C4-2B (cell line): ENCODE data around the gene CERS2.

Source experiments
- H3K27ac ChIP-seq: fragments of 450-650 bp; 2 replicates; pipeline ENCODE4 v1.5.1; 2017
- ZFX ChIP-seq: fragments of 450-650 bp; IDR thresholded peaks from 2 replicates; pipeline ENCODE4 v1.6.1; 2017
- TF ChIP-seq, protein P1 (sequence below): fragments of 450-650 bp; conservative IDR thresholded peaks from 2 replicates; pipeline ENCODE4 v1.5.1; 2017; ENCODE audit warnings: mild to moderate bottlenecking

The CERS2 gene

DNA sequence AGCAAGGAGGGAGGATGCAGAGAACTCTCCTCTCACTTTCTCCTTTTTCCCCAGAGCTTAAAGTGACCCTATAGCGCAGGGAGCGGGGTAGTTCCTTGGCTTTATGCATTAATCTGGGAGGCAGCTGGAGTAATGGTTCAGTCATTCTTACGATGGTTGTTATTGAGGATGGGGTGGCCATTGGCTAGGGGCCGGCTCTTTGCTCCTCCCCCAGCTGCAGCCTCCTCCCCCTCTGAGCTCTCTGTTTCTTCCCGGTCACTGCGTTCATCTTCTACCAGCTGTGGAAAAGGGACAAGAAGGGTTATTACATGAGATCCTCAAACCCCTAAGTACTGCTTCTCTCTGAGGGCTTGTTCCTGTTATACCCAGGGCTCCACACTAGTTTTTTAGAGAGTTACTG, 8.6 kb downstream of the CERS2 start:
- H3K27ac ChIP-seq, result no peak overlapping the region

DNA sequence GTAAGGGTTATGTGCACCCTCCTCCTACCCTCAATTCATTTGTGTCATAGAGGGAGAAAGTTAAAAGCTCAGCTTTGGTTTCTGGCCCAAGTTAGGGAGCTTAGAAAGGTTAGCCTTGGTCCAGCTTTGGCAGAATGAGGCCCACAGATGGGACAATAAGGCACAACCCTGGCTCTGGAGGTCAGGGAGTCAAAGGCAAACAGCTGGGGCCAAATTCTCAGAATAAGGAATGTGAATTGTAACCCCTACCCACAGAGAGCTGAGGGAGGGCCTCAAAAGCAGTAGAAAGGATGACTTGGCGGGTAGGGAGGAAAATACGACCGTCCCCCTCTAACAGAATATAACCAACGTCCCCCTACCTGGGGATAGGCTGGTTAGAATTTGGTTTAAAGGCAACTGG, 9.0 kb downstream of the CERS2 start:
- H3K27ac ChIP-seq, result no peak overlapping the region
- TF ChIP-seq ZFX, result no peak
- TF ChIP-seq, protein P1, sequence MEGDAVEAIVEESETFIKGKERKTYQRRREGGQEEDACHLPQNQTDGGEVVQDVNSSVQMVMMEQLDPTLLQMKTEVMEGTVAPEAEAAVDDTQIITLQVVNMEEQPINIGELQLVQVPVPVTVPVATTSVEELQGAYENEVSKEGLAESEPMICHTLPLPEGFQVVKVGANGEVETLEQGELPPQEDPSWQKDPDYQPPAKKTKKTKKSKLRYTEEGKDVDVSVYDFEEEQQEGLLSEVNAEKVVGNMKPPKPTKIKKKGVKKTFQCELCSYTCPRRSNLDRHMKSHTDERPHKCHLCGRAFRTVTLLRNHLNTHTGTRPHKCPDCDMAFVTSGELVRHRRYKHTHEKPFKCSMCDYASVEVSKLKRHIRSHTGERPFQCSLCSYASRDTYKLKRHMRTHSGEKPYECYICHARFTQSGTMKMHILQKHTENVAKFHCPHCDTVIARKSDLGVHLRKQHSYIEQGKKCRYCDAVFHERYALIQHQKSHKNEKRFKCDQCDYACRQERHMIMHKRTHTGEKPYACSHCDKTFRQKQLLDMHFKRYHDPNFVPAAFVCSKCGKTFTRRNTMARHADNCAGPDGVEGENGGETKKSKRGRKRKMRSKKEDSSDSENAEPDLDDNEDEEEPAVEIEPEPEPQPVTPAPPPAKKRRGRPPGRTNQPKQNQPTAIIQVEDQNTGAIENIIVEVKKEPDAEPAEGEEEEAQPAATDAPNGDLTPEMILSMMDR, result no peak

More for the DNA sequence above, 8.6 kb downstream of the CERS2 start:
- no peak for TF ChIP-seq ZFX
- TF ChIP-seq, protein P1, result no peak

DNA sequence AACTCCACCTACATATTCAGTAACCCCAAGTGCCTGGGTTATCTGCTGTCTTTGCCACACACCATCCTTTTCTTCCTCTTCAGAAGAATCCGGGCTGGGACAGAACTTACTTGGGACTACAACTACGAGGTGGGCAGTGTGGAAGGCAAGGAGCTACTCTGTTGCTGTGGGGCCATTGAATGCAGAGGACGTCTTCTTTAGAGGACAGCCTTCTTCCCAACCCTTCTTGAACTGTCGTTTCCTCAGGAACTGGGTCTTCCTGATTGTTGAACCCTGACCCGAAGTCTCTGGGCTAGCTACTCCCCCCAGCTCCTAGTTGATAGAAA, 10.5 kb downstream of the CERS2 start:
- H3K27ac ChIP-seq, result no peak overlapping the region

DNA sequence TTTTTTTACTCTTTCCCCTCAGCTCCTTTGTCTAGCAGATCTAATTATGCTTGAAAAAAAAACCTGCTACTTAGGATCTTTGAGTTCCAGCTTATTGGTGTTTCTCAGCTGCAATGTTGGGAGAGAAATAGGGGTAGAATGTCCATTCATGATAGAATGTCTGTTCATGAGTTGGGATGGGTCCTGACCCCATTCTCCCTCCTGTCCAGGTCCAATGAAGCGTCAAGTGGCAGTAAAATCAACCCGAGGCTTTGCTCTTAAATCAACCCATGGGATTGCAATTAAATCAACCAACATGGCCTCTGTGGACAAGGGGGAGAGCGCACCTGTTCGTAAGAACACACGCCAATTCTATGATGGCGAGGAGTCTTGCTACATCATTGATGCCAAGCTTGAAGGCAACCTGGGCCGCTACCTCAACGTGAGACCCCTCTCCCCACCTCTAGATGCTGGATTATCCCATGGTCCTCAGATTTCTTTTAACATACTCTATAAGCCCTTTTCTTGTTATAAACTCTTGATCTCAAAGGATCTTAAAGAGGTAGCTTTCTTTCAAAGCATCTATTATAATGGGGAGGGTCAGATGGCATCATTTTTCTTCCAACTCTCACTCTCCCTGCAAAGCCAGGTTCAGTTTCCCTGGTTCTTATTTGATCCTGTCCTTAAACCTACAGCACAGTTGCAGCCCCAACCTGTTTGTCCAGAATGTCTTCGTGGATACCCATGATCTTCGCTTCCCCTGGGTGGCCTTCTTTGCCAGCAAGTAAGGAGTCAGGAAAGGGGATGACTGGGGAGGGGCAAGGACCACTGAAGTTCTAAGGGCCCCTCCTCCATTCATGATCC, 11.1 kb downstream of the CERS2 start:
- no peak for TF ChIP-seq ZFX
- TF ChIP-seq, protein P1, result no peak
- H3K27ac ChIP-seq, result no peak overlapping the region

More for the DNA sequence above, 10.5 kb downstream of the CERS2 start:
- no peak for TF ChIP-seq ZFX
- TF ChIP-seq, protein P1, result no peak

DNA sequence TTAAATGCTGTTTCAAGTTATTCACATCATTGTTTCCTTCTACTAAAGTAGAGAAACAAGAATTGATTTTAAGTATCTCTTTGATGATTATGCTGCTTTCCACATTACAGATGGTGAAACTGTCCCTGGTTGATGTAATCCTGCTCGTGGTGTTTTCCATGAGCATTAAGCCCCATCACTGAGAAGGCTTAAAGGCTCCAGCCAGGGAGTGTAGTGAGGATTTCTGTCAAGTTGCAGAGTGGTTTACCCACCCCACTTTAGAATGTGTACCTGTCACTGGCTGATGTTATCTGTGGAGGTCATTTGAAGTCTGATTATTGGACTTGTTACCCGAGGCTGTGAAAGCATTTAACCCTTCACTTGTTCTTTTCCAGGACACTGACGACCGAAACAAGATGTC, 12.9 kb downstream of the CERS2 start:
- H3K27ac ChIP-seq, result no peak overlapping the region
- no peak for TF ChIP-seq ZFX
- TF ChIP-seq, protein P1, result no peak

DNA sequence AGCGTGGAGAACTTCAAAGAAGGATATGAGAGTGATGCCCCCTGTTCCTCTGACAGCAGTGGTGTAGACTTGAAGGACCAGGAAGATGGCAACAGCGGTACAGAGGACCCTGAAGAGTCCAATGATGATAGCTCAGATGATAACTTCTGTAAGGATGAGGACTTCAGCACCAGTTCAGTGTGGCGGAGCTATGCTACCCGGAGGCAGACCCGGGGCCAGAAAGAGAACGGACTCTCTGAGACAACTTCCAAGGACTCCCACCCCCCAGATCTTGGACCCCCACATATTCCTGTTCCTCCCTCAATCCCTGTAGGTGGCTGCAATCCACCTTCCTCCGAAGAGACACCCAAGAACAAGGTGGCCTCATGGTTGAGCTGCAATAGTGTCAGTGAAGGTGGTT, 14.0 kb downstream of the CERS2 start:
- H3K27ac ChIP-seq, result no peak overlapping the region
- TF ChIP-seq ZFX, result no peak
- TF ChIP-seq, protein P1, result no peak

DNA sequence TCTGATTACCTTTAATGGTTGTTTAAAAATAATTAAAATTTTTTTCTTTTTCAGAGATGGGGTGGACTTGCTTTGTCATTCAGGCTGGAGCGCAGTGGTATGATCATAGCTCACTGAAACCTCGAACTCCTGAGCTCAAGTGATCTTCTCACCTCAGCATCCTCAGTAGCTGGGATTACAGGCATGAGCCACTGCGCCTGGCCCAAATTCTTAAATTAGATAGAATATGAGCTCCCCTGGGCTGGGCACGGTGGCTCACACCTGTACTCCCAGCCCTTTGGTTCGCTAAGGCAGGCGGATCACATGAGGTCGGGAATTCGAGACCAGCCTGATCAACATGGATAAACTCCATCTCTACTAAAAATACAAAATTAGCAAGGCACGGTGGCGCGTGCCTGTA, 17.0 kb downstream of the CERS2 start:
- no peak for TF ChIP-seq ZFX
- TF ChIP-seq, protein P1, result no peak

More for the DNA sequence above, 17.0 kb downstream of the CERS2 start:
- H3K27ac ChIP-seq, result no peak overlapping the region
